GM12878 (cell line): ENCODE measurements around the gene NT5C. TPM values are rescaled to one million over a fixed set of nuclear protein-coding genes. Genes with fewer than 3 reads are reported as not detected.
A peak's percentile ranks its signal among the peaks of the same experiment; 100 is the strongest.

Experiments used
- ATAC-seq: fragments of 200-7000 bp; cut with Tn5 transposase; 3 replicates; pipeline ENCODE4 v1.9.1; 2020; ENCODE audit warnings: mild to moderate bottlenecking, moderate library complexity
- BruUV-seq: library from RNA; stranded (reverse); fragments of 400-500 nt; replicated peaks from 2 replicates; lab custom pipeline; 2021; lab: Mats Ljungman, UMichigan
- CTCF ChIA-PET: fragments of 300-600 bp; sonication (Branson Sonifier 250); formaldehyde crosslinking; extraction: SDS; loops from one replicate; lab custom pipeline; 2021; ENCODE audit warnings: inconsistent platforms; lab: Yijun Ruan, JAX
- POLR2A ChIA-PET: fragments of 350-600 bp; formaldehyde crosslinking; extraction: SDS; loops from one replicate; lab custom pipeline; 2021; ENCODE audit warnings: inconsistent platforms; lab: Charles Lee
- RAD21 ChIA-PET: fragments of 300-600 bp; sonication (Branson Sonifier 250); formaldehyde crosslinking; loops from one replicate; lab custom pipeline; 2023; ENCODE audit warnings: antibody characterized with exemption; ENCODE audit not compliant: unreplicated experiment; lab: Charles Lee
- SMC1A ChIA-PET: fragments of 300-600 bp; sonication (Branson Sonifier 250); formaldehyde crosslinking; loops from one replicate; lab custom pipeline; 2023; ENCODE audit not compliant: unreplicated experiment, uncharacterized antibody; lab: Charles Lee
- DNase-seq: peaks from one replicate; pipeline ENCODE4 v3.0.0-alpha.2; 2011; ENCODE audit warnings: low read depth, low spot score
- FAIRE-seq: peaks from 3 replicates; lab custom pipeline; 2011; peaks lifted over from hg19 to GRCh38; lab: Jason Lieb, UNC
- H2AFZ ChIP-seq: 2 replicates; pipeline ENCODE4 v1.6.0; 2011; ENCODE audit warnings: low read depth, low read length, control low read depth; ENCODE audit not compliant: control insufficient read depth
- H3K27ac ChIP-seq: 2 replicates; pipeline ENCODE4 v1.5.1; 2011; ENCODE audit warnings: control low read depth; ENCODE audit not compliant: control insufficient read depth, insufficient read depth
- H3K27me3 ChIP-seq, 2 experiments: replicated peaks in 1 of 2; 2 replicates each; pipeline versions ENCODE4 v1.6.0 to v1.6.1; 2011; ENCODE audit warnings: low read length in 1 of 2; ENCODE audit not compliant: control insufficient read depth in 2 of 2, insufficient read depth in 2 of 2
- H3K36me3 ChIP-seq, 2 experiments: 2 replicates each; pipeline ENCODE4 v1.5.1; 2011; ENCODE audit warnings: low read length in 1 of 2; ENCODE audit not compliant: control insufficient read depth in 2 of 2, insufficient read depth in 2 of 2
- H3K4me1 ChIP-seq: 2 replicates; pipeline ENCODE4 v1.6.1; 2011; ENCODE audit warnings: mild to moderate bottlenecking, low read length, moderate library complexity, mixed read lengths; ENCODE audit not compliant: control insufficient read depth, insufficient read depth
- H3K4me2 ChIP-seq: 2 replicates; pipeline ENCODE4 v1.6.0; 2011; ENCODE audit warnings: control low read depth; ENCODE audit not compliant: control insufficient read depth, insufficient read depth
- H3K4me3 ChIP-seq: fragments of 200-600 bp; sonication (generic); 2 replicates; pipeline ENCODE4 v1.5.1; 2016
- H3K79me2 ChIP-seq: 2 replicates; pipeline ENCODE4 v1.6.0; 2011; ENCODE audit warnings: low read length; ENCODE audit not compliant: control insufficient read depth, insufficient read depth
- H3K9ac ChIP-seq: 2 replicates; pipeline ENCODE4 v1.8.0; 2011; ENCODE audit warnings: low read length, control low read depth, mixed read lengths; ENCODE audit not compliant: control insufficient read depth, insufficient read depth
- H3K9me3 ChIP-seq: replicated peaks from 3 replicates; pipeline ENCODE4 v1.5.1; 2011; ENCODE audit warnings: mild to moderate bottlenecking, low read length; ENCODE audit not compliant: control insufficient read depth, insufficient read depth
- H4K20me1 ChIP-seq: 2 replicates; pipeline ENCODE4 v1.6.0; 2011; ENCODE audit not compliant: control insufficient read depth, insufficient read depth
- ATF2 ChIP-seq: IDR thresholded peaks from 2 replicates; pipeline ENCODE4 v1.6.1; 2012; ENCODE audit warnings: low read length, inconsistent platforms
- BCL11A ChIP-seq: IDR thresholded peaks from 2 replicates; pipeline ENCODE4 v1.6.1; 2011; ENCODE audit warnings: low read depth, low read length
- EZH2 ChIP-seq: IDR thresholded peaks from 2 replicates; pipeline ENCODE4 v1.6.1; 2012; ENCODE audit warnings: low read depth, mild to moderate bottlenecking, control low read depth, inconsistent platforms, low read length, borderline replicate concordance; ENCODE audit not compliant: control insufficient read depth
- FOS ChIP-seq: IDR thresholded peaks from 3 replicates; pipeline ENCODE4 v1.6.1; 2011; ENCODE audit warnings: borderline replicate concordance; ENCODE audit not compliant: insufficient read length; ENCODE audit errors: extremely low read depth
- FOXK2 ChIP-seq: fragments of 450-650 bp; IDR thresholded peaks from 2 replicates; pipeline ENCODE4 v1.6.1; 2017; ENCODE audit warnings: mild to moderate bottlenecking, moderate library complexity
- HDAC6 ChIP-seq: fragments of 200-600 bp; sonication (generic); IDR thresholded peaks from one replicate; pipeline ENCODE4 v1.8.0; 2017; ENCODE audit warnings: antibody characterized with exemption; ENCODE audit not compliant: unreplicated experiment
- IRF5 ChIP-seq: fragments of 450-650 bp; IDR thresholded peaks from 2 replicates; pipeline ENCODE4 v1.6.1; 2017; ENCODE audit warnings: borderline replicate concordance
- JUND ChIP-seq: IDR thresholded peaks from 2 replicates; pipeline ENCODE4 v1.6.1; 2012; ENCODE audit warnings: low read depth, mild to moderate bottlenecking, low read length, improper control_type of control experiment, moderate library complexity
- POLR2AphosphoS5 ChIP-seq: IDR thresholded peaks from 2 replicates; pipeline ENCODE4 v1.6.1; 2011; ENCODE audit warnings: mild to moderate bottlenecking, low read length, inconsistent platforms
- RUNX3 ChIP-seq: IDR thresholded peaks from 2 replicates; pipeline ENCODE4 v1.6.1; 2012; ENCODE audit warnings: low read length, inconsistent platforms
- whole genome bisulfite sequencing: methylation state at CpG from one replicate; pipeline ENCODE4 v1.1.6; 2016; ENCODE audit warnings: low lambda C conversion rate; ENCODE audit not compliant: insufficient replicate concordance, insufficient coverage; ENCODE audit errors: missing lambda C conversion rate; 5-methylcytosine and 5-hydroxymethylcytosine counted together
- in situ Hi-C: fragments of 300-500 bp; cut with MboI; formaldehyde crosslinking; loops from 9 replicates; pipeline ENCODE4 v1.14.3; 2018; ENCODE audit warnings: mixed read lengths
- intact Hi-C: fragments of 100-400 bp; cut with micrococcal nuclease; formaldehyde crosslinking; loops from one replicate; pipeline ENCODE4 v1.14.2; 2022; ENCODE audit not compliant: unreplicated experiment
- polyA plus RNA-seq, 11 experiments: library from polyadenylated mRNA; depleted of rRNA in 4 of 11; unstranded in 6 of 11; stranded (reverse) in 5 of 11; fragments of >200 nt; fragmentation: Nextera tagmentation in 4 of 11; fragmentation: Illumina TruSeq in 1 of 11; extraction: Ambion mirVana in 4 of 11; extraction: Trizol in 1 of 11; gene quantifications; 1 replicate in 1 of 11; 2 replicates in 10 of 11; pipeline versions ENCODE4 v1.2.1 to v1.2.3, GENCODE V29; 2011 to 2016; ENCODE audit warnings: inconsistent platforms in 2 of 11, missing spikeins in 2 of 11, low read depth in 1 of 11
- total RNA-seq, 4 experiments: library from RNA; depleted of rRNA in 3 of 4; stranded (reverse); fragments of >200 nt in 3 of 4; fragmentation: Illumina TruSeq in 1 of 4; extraction: Trizol in 1 of 4; gene quantifications; 2 replicates each; pipeline versions ENCODE4 v1.2.1 to v1.2.3, GENCODE V29; 2013 to 2021
- TF ChIP-seq, protein P1 (sequence below): fragments of 450-650 bp; IDR thresholded peaks from 2 replicates; pipeline ENCODE4 v1.6.1; 2017; ENCODE audit warnings: low read depth, mild to moderate bottlenecking, moderate library complexity

The NT5C gene
- total and polyA plus RNA-seq, 10 of the 15 experiments (the other 5 are each of a cell fraction or from before 2014, with no cell fraction given): 3.7 to 158 (median 63.9) TPM

DNA sequence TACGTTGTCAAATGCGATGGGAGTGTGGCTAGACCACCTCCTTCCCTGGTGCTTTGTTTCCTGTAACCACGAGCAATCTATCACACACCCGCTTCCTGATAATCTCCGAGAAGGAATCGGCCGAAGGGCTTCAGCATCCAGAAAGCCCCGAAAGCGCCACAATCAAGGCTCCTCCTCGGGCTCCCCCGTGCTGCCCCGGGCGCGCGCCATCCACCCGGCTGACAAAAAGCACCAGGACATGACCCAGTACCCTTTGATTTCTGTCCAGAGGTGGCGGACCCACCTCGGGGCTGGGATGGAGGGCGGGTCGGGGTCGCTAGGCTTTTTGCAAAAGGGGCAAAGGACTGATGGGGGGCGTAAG is 22.5 kb downstream of the NT5C start:
- RAD21 ChIA-PET: interaction anchor here (0.9 to 1.0 kb wide), 5 partner anchors 8 to 182 kb away, joined by 3 to 5 read pairs (median 3); no protein-coding TSS in a partner anchor
- in situ Hi-C loops (no loop called here), intact Hi-C loops (no loop called here)
- Histone ChIP-seq H3K9ac (peak overlapping the region; percentile 71), H3K36me3 (peaks cover 0 to 3% of the 10 kb centered on the region in 2 experiments; a peak in 1 of 4 replicates), H3K4me2 (peak overlapping the region; percentile 97), H3K27me3 (no peaks in the 10 kb centered on the region; a peak in 1 of 4 replicates), H4K20me1 (no peaks in the 10 kb centered on the region), H3K4me3 (peak overlapping the region; percentile 97), H3K79me2 (peaks cover 10% of the 10 kb centered on the region), H3K9me3 (no peaks in the 10 kb centered on the region), H3K27ac (peak overlapping the region; percentile 37; the same call in 1 of the 2 replicates)
- SMC1A ChIA-PET: interaction anchor here (1.1 kb wide), 1 partner anchor 75 kb away, joined by 3 read pairs; no protein-coding TSS in a partner anchor
- CTCF ChIA-PET: interaction anchor here (0.6 to 9.3 kb wide), 4 partner anchors 22 to 148 kb away, joined by 3 to 293 read pairs (median 12); partner anchors contain the start of genes MRPL58 and NUP85
- DNase-seq (no peak), ATAC-seq (0 out of 3 replicates have a peak, but pooled peaks have one; percentile 3)
- BruUV-seq: no TSS peak
- WGBS: 19% methylated on average over 22 of the region's 22 CpGs
- TF ChIP-seq POLR2AphosphoS5 (no peak), RUNX3 (0 out of 2 replicates have a peak, but pooled peaks have one; percentile 1)
- TF ChIP-seq, all 136 proteins: peak for 1
- Histone ChIP-seq H3K4me1 (peaks cover 19% of the 10 kb centered on the region), H2AFZ (peak overlapping the region; percentile 77)
- FAIRE-seq: no peak
- POLR2A ChIA-PET: interaction anchor here (1.0 to 3.5 kb wide), 4 partner anchors 22 to 153 kb away, joined by 4 to 11 read pairs (median 7); partner anchors contain the start of genes GGA3, MRPL58, MRPS7 and NT5C

- ATAC-seq (no peak), FAIRE-seq (no peak), DNase-seq (no peak)
- ChIA-PET POLR2A (interaction anchor here (1.0 kb wide), 1 partner anchor 19 kb away, joined by 3 read pairs; no protein-coding TSS in a partner anchor), CTCF (interaction anchor here (3.8 kb wide), 1 partner anchor 147 kb away, joined by 26 read pairs; no protein-coding TSS in a partner anchor), RAD21 (no interaction called here), SMC1A (interaction anchor here (0.9 to 1.2 kb wide), 3 partner anchors 22 to 147 kb away, joined by 3 to 4 read pairs (median 3); no protein-coding TSS in a partner anchor)
- peaks cover 10% of the 10 kb centered on the region for H3K79me2 ChIP-seq
- no peaks in the 10 kb centered on the region; a peak in 1 of 4 replicates for H3K27me3 ChIP-seq
- intact Hi-C loops: no loop called here
- no peak overlapping the region for H2AFZ ChIP-seq
- H3K4me1 ChIP-seq: peaks cover 15% of the 10 kb centered on the region
- H3K27ac ChIP-seq: no peak overlapping the region
- no peak overlapping the region for H3K9ac ChIP-seq
- H3K4me3 ChIP-seq: no peak overlapping the region
- TF ChIP-seq, protein P1, sequence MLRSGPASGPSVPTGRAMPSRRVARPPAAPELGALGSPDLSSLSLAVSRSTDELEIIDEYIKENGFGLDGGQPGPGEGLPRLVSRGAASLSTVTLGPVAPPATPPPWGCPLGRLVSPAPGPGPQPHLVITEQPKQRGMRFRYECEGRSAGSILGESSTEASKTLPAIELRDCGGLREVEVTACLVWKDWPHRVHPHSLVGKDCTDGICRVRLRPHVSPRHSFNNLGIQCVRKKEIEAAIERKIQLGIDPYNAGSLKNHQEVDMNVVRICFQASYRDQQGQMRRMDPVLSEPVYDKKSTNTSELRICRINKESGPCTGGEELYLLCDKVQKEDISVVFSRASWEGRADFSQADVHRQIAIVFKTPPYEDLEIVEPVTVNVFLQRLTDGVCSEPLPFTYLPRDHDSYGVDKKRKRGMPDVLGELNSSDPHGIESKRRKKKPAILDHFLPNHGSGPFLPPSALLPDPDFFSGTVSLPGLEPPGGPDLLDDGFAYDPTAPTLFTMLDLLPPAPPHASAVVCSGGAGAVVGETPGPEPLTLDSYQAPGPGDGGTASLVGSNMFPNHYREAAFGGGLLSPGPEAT: no peak
- TF ChIP-seq BCL11A: no peak
- TF ChIP-seq FOS: no peak
- TF ChIP-seq IRF5: no peak
- no peak for TF ChIP-seq JUND
- no peak for TF ChIP-seq ATF2
- no peak for TF ChIP-seq FOXK2
- TF ChIP-seq HDAC6: no peak
- TF ChIP-seq EZH2: no peak
- H3K4me2 ChIP-seq: no peak overlapping the region
- in situ Hi-C loops: no loop called here
- H3K36me3 ChIP-seq: peaks cover 0 to 3% of the 10 kb centered on the region in 2 experiments; a peak in 1 of 4 replicates
- no peaks in the 10 kb centered on the region for H3K9me3 ChIP-seq
- 89% methylated on average over 2 of the region's 2 CpGs for WGBS
- BruUV-seq: no TSS peak
- no peaks in the 10 kb centered on the region for H4K20me1 ChIP-seq
Measured at GRCh38 chr17:75108193-75108592, 23.3 kb downstream of the NT5C start.
